HG03095 (cell line): ENCODE data around the gene TAOK1.
A peak's percentile ranks its signal among the peaks of the same experiment; 100 is the strongest.

Source experiments
- ATAC-seq: cut with Tn5 transposase; IDR thresholded peaks from one replicate; pipeline ENCODE4 v1.9.1; 2021; ENCODE audit warnings: moderate library complexity; ENCODE audit not compliant: unreplicated experiment

Gene TAOK1

GRCh38 chr17:29581583-29582253 lies 191.6 kb downstream of the TAOK1 start:
- ATAC-seq, result no peak

- no peak for ATAC-seq
These were observed 192.1 kb downstream of the TAOK1 start for GRCh38 chr17:29582254-29582765.

- ATAC-seq, result no peak
These were observed 192.6 kb downstream of the TAOK1 start for GRCh38 chr17:29582772-29583171.

GRCh38 chr17:29583324-29584248 lies 193.4 kb downstream of the TAOK1 start:
- ATAC-seq, result no peak

GRCh38 chr17:29584452-29585079 lies 194.4 kb downstream of the TAOK1 start:
- no peak for ATAC-seq

GRCh38 chr17:29585080-29585751 lies 195.1 kb downstream of the TAOK1 start:
- ATAC-seq, result no peak

GRCh38 chr17:29586676-29587469 lies 196.7 kb downstream of the TAOK1 start:
- no peak for ATAC-seq

- ATAC-seq, result no peak
These were observed 197.4 kb downstream of the TAOK1 start for GRCh38 chr17:29587591-29587990.

GRCh38 chr17:29588017-29588561 lies 197.9 kb downstream of the TAOK1 start:
- no peak for ATAC-seq

GRCh38 chr17:29588562-29589411 lies 198.6 kb downstream of the TAOK1 start:
- no peak for ATAC-seq

GRCh38 chr17:29589524-29590410 lies 199.6 kb downstream of the TAOK1 start, which contains the start of gene GIT1:
Gene GIT1, minus strand, starts transcription at chr17:29589648. Its CDS starts 270 bp downstream, at chr17:29589378.
- ATAC-seq, result peak; percentile 38

GRCh38 chr17:29590411-29591145 lies 200.4 kb downstream of the TAOK1 start:
- ATAC-seq, result no peak

GRCh38 chr17:29591146-29591736 lies 201.1 kb downstream of the TAOK1 start:
- no peak for ATAC-seq

- peak; percentile 31 for ATAC-seq
These were observed 201.8 kb downstream of the TAOK1 start for GRCh38 chr17:29591737-29592608.

GRCh38 chr17:29592850-29593551 lies 202.8 kb downstream of the TAOK1 start, which contains the start of gene ANKRD13B:
Gene ANKRD13B, plus strand, starts transcription at chr17:29593132. Its CDS starts 490 bp downstream, at chr17:29593622.
- ATAC-seq, result no peak
